HL-60 (cell line): ENCODE measurements around the gene SPDYC.

Experiments used
- DNase-seq, 2 experiments: peaks; one replicate each; pipeline ENCODE4 v3.0.0-alpha.2; 2010 to 2020; ENCODE audit warnings: low read depth in 1 of 2, low spot score in 1 of 2
- H3K27ac ChIP-seq: fragments of 250-450 bp; sonication (Bioruptor Pico); replicated peaks from 2 replicates; pipeline ENCODE4 v1.5.1; 2020; ENCODE audit warnings: mild to moderate bottlenecking, moderate library complexity
- H3K27me3 ChIP-seq: fragments of 250-450 bp; sonication (Bioruptor Pico); 2 replicates; pipeline ENCODE4 v1.5.1; 2021; ENCODE audit warnings: mild to moderate bottlenecking, moderate library complexity; ENCODE audit not compliant: insufficient read depth, poor library complexity, severe bottlenecking
- H3K4me3 ChIP-seq: replicated peaks from 2 replicates; pipeline ENCODE4 v1.5.1; 2011; ENCODE audit warnings: mild to moderate bottlenecking, control low read depth, low read length; ENCODE audit not compliant: insufficient read depth
- GABPA ChIP-seq: IDR thresholded peaks from 2 replicates; pipeline ENCODE4 v1.6.1; 2012; ENCODE audit warnings: low read depth
- POLR2AphosphoS5 ChIP-seq: IDR thresholded peaks from 2 replicates; pipeline ENCODE4 v1.6.1; 2012; ENCODE audit warnings: low read depth
- SPI1 ChIP-seq: IDR thresholded peaks from 2 replicates; pipeline ENCODE4 v1.6.1; 2012; ENCODE audit warnings: low read depth, mild to moderate bottlenecking, borderline replicate concordance
- TF ChIP-seq, protein P1 (sequence below): IDR thresholded peaks from one replicate; pipeline ENCODE4 v1.5.1; 2011; ENCODE audit warnings: low read length, control low read depth, inconsistent platforms; ENCODE audit not compliant: insufficient read depth
- TF ChIP-seq, protein P2 (sequence below): IDR thresholded peaks from 2 replicates; pipeline ENCODE4 v1.6.1; 2012; ENCODE audit warnings: low read depth; ENCODE audit not compliant: insufficient replicate concordance

Gene SPDYC

DNA sequence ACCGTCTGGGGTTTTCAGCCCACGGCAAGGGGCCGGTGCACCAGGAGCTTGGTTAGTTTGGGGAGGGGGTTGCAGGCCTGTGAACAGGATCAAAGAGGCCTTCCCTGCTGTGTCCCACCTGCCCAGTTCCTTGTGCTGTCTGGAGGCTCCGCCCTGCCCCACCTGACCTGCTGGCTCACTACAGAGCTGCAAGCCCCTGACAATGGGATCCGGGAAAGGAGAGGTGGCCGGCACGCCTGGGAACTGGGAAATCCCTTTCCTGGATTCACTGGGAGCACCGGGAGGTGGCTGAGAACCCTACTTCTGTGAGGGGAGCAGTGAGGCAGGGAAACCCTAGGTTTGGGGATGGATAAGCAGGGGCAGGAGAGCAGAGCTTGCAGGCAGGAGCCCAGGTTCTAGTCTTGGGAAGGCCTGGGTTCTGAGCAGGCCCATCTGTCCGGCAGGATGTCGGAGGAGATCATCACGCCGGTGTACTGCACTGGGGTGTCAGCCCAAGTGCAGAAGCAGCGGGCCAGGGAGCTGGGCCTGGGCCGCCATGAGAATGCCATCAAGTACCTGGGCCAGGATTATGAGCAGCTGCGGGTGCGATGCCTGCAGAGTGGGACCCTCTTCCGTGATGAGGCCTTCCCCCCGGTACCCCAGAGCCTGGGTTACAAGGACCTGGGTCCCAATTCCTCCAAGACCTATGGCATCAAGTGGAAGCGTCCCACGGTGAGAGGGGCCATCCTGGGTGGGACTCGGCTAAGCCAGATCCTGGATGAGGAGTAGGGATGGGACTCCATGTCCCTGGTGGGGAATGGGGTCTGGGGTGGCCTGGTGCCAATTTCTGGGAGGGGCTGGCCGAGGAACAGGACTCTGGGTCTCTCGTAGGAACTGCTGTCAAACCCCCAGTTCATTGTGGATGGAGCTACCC, 12.5 kb downstream of the SPDYC start:
- H3K4me3 ChIP-seq: peak overlapping the region; percentile 97
- DNase-seq: peak in 1 of 2 experiments; percentile 27
- TF ChIP-seq POLR2AphosphoS5: no peak
- TF ChIP-seq, protein P1, sequence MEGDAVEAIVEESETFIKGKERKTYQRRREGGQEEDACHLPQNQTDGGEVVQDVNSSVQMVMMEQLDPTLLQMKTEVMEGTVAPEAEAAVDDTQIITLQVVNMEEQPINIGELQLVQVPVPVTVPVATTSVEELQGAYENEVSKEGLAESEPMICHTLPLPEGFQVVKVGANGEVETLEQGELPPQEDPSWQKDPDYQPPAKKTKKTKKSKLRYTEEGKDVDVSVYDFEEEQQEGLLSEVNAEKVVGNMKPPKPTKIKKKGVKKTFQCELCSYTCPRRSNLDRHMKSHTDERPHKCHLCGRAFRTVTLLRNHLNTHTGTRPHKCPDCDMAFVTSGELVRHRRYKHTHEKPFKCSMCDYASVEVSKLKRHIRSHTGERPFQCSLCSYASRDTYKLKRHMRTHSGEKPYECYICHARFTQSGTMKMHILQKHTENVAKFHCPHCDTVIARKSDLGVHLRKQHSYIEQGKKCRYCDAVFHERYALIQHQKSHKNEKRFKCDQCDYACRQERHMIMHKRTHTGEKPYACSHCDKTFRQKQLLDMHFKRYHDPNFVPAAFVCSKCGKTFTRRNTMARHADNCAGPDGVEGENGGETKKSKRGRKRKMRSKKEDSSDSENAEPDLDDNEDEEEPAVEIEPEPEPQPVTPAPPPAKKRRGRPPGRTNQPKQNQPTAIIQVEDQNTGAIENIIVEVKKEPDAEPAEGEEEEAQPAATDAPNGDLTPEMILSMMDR: no peak

DNA sequence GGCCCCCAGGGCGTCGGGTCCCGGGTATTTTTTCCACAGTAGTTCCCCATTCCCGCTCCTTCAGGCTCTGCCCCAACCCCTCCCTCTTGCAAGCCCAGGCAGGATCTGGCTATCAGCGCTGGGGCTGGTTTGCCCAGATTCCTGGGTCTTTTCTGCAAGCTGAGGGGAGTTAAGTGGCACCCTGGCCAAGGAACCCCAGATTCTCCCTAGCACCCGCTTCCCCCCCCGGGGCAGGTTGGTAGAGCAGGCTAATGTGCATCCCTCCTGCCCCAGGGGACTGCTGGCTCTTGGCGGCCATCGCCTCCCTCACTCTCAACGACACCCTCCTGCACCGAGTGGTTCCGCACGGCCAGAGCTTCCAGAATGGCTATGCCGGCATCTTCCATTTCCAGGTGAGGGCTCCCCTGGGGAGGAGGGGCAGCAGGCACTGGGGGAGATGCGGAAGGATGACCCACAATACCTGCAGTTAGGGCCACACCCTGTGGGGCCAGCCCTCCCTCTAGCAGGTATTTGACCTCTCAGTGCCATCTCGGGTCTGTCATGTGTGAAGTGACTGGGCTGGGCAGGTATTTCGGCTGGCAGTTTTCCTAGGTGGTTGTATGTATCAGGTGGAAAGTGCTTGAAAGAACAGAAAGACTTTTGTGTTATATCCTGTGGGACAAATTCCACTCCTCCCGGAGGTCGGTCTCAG, 13.3 kb downstream of the SPDYC start:
- TF ChIP-seq, protein P2, sequence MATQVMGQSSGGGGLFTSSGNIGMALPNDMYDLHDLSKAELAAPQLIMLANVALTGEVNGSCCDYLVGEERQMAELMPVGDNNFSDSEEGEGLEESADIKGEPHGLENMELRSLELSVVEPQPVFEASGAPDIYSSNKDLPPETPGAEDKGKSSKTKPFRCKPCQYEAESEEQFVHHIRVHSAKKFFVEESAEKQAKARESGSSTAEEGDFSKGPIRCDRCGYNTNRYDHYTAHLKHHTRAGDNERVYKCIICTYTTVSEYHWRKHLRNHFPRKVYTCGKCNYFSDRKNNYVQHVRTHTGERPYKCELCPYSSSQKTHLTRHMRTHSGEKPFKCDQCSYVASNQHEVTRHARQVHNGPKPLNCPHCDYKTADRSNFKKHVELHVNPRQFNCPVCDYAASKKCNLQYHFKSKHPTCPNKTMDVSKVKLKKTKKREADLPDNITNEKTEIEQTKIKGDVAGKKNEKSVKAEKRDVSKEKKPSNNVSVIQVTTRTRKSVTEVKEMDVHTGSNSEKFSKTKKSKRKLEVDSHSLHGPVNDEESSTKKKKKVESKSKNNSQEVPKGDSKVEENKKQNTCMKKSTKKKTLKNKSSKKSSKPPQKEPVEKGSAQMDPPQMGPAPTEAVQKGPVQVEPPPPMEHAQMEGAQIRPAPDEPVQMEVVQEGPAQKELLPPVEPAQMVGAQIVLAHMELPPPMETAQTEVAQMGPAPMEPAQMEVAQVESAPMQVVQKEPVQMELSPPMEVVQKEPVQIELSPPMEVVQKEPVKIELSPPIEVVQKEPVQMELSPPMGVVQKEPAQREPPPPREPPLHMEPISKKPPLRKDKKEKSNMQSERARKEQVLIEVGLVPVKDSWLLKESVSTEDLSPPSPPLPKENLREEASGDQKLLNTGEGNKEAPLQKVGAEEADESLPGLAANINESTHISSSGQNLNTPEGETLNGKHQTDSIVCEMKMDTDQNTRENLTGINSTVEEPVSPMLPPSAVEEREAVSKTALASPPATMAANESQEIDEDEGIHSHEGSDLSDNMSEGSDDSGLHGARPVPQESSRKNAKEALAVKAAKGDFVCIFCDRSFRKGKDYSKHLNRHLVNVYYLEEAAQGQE: no peak
- TF ChIP-seq SPI1: no peak
- no peak for TF ChIP-seq POLR2AphosphoS5
- no peak for TF ChIP-seq GABPA
- TF ChIP-seq, protein P1: no peak
- Histone ChIP-seq H3K27me3 (no peaks in the 10 kb centered on the region), H3K27ac (no peak overlapping the region), H3K4me3 (no peak overlapping the region)
- DNase-seq: no peak

More for the DNA sequence above, 12.5 kb downstream of the SPDYC start:
- peak overlapping the region; percentile 70 for H3K27ac ChIP-seq
- no peaks in the 10 kb centered on the region for H3K27me3 ChIP-seq

DNA sequence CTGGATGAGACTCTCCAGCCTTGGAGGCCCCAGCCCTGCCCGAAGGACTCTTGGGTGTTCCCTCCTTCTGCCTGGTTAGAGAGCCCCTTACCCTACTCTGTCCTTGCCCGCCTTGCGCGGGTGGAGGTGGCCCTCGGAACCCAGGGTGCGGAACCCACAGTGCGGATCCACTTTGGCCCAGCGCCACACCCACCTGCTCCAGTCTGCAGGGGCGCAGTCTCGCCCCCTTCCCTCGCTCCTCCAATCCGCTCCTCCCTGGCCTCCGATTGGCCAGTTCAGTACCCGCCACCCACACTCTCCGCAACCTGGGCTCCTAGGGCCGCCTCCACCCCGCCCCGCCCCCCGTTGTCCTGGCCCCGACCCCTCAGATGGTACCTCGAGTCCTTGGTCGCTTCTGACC, 14.1 kb downstream of the SPDYC start:
- no peak for TF ChIP-seq GABPA
- TF ChIP-seq, protein P2: no peak
- TF ChIP-seq, protein P1: no peak
- TF ChIP-seq SPI1: no peak
- TF ChIP-seq POLR2AphosphoS5: no peak
- no peaks in the 10 kb centered on the region for H3K27me3 ChIP-seq
- no peak overlapping the region for H3K27ac ChIP-seq
- DNase-seq: no peak
- H3K4me3 ChIP-seq: no peak overlapping the region
